ENCODE results near the gene BLVRA.

GRCh38 chr7:43721193-43721806 is 37.2 kb upstream of the BLVRA start:
- TF ChIP-seq EZH2phosphoT487 (IDR thresholded peaks at IDR 0.05; ENCODE audit: borderline replicate concordance, low read length): no peak
- TF ChIP-seq CTCF (conservative IDR thresholded peaks at IDR 0.05; ENCODE audit: low read depth, low read length): peak; percentile 80
- no peak for TF ChIP-seq EZH2 (IDR thresholded peaks at IDR 0.05; ENCODE audit: low read length, unreplicated experiment)
